ENCODE measurements around the gene EZH2.

DNA sequence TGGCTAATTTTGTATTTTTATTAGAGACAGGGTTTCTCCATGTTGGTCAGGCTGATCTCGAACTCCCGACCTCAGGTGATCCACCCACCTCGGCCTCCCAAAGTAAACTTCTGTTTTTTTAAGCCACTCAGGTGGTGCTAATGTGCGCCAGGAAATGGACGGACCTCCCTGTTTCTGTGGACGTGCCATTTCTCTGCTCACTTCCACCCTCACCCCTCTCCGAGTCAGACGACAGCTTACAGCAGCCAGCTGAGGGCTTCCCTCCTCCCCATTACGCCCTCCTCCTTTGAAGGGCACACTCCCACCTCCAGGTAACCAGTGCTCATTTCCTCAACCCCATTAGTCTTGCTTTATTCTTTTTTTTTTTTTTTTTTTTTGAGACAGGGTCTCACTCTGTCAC is 41.7 kb upstream of the EZH2 start:
- no peak for TF ChIP-seq GATA3 (IDR thresholded peaks at IDR 0.05; ENCODE audit: low read depth, low read length)
- no peak for TF ChIP-seq GATA2 (IDR thresholded peaks at IDR 0.05; ENCODE audit: low read depth, low read length)

All from SH-SY5Y (cell line).